SK-N-SH (cell line): Measurements from ENCODE around the gene UGT1A1.

ENCODE experiments used
- EP300 ChIP-seq, 2 experiments: IDR thresholded peaks; 2 replicates each; pipeline versions ENCODE4 v1.4.0 to v1.6.1; 2012; ENCODE audit warnings: borderline replicate concordance in 1 of 2, low read depth in 1 of 2, low read length in 1 of 2
- RAD21 ChIP-seq: IDR thresholded peaks from 2 replicates; pipeline ENCODE4 v1.6.1; 2012; ENCODE audit warnings: mild to moderate bottlenecking, low read length

DNA sequence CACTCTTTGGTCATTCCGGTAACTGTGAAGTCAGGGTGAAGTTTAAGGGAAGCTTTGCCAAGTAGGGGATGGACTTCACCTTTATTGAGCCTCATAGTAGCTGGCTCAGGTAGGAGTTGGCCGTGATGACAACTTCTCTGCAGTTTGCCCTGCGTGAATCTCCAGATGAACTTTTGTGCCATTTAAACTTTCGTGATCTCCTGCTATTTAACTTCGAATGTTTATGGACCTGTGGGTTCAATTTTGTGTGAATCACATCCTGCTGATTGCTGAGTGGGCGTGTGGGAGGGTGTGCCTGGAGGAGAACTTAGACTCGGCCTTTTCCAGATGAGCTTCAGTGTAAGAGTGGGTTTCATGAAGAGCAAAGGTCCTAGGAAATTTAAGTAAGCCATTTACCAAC, 4.2 kb downstream of the UGT1A1 start:
- TF ChIP-seq RAD21 = no peak
- no peak for TF ChIP-seq EP300 (IDR thresholded peaks at IDR 0.05; ENCODE audit: borderline replicate concordance in 1 of 2, low read depth in 1 of 2, low read length in 1 of 2)
